Activated effector memory CD4-positive, alpha-beta T cell treated with Interleukin-2 at 50 U/mL for 16 hours (primary cell): ENCODE data around the gene TOR1AIP2.
"Not testable (repeated sequence)": the region's sequence is repeated elsewhere in the genome, so short reads cannot be mapped to it uniquely, and the experiment has no call there.

ENCODE experiments used
- DNase-seq: peaks from one replicate; pipeline ENCODE4 v3.0.0-alpha.2; 2020

The TOR1AIP2 gene

DNA sequence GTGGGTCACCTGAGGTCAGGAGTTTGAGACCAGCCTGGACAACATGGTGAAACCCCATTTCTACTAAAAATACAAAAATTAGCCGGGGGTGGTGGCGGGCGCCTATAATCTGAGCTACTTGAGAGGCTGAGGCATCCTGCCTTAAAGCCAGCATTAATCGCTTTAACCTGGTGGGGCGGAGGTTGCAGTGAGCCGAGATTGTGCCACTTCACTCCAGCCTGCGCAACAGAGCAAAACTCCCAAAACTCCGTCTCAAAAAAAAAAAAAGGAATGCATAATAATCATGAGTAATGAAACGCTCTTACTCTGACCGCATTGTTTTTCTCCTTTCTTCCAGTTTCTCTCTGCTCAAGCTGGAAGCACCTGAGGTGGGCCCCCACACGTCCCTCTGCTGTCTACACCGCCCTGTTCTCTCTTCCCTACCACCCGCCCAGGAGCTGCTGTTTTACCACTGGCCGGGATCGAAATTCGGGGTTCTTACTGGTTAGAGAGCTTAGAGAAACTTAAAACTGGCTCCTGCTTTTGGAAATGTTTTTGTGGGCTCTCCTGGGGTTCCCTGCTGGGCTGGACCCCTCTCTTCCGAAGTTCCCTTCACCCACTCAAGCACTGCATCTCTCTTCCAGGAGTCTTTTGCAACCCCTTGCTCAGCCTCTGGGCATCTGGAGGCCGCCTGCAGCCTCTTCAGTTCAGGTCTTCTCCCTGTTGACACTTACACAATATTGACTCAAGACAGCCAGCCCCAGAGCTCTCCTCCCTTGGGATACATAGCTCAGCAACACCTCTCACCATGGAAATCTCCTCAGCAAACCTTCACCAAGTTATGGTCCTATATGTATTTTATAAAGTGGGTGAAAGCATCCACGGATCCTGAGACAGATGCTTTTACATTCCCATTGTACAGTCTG is 72.1 kb downstream of the TOR1AIP2 start:
- DNase-seq, result no peak

DNA sequence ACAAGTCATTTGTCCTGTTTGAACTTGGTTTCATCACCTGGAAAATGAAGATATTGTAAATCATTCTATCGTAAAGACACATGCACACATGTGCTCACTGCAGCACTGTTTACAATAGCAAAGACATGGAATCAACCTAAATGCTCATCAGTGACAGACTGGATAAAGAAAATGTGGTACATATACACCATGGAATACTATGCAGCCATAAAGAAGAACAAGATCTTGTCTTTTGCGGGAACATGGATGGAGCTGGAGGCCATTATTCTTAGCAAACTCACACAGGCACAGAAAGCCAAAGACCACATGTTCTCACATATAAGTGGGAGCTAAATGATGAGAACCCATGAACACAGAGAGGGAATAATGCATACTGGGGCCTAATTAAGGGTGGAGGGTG is 73.2 kb downstream of the TOR1AIP2 start:
- DNase-seq, result not testable (repeated sequence)

DNA sequence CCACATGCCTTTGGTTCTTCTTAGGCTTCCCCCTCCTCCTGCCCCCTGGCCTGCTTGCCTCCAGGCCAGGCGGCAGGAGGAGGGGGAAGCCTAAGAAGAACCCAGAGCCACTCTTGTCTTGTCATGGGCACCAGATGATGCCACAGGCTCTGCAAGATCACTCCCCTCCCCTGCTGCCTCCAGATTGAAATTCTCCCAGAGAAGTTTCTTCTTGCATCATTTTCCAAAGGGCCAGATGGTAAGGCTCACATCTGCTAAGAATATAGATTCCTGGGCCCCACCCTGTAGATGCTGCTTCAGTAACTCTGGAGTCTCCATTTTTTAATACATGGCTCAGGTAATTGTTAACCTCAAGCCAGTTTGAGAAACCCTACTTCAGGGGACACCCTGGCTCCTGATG is 73.7 kb downstream of the TOR1AIP2 start:
- no peak for DNase-seq

DNA sequence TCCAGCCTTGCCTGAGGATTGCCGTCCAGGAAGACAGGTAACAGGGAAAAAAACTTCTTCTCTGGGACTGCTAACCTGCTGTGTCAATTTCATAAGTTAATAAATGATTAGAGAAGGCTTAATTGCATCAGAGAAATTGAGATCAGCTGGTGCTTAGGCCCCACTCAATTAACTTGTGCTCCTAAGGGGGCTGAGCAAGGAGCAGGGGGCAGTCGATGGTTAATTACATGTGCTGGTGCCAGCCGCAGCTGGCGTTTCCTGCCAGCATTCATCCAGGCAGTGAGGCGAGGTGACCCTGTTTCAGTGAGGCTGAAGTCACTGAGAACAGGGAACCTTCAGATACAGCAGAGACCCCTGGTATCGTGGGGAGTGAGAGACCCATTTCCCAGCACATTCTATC is 74.5 kb downstream of the TOR1AIP2 start:
- DNase-seq, result no peak

DNA sequence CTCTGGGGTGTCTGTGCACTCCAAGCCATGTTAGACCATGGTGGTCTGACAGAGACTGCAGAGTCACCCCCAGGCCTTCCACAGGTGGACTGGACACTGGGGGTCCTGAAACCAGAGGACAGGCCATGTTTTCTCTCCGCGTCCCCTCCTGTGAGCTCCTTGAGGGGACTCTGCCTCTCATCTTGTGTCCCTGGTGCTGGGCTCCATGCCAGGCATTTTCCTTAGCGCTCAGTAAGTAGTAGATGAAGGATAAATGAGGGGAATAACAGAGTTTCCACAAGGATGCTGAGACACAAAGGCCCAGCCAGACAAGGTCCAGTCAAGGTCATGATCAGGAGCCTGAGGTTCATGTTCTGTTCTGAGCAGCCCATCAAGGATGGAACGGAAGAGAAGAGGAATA is 77.1 kb downstream of the TOR1AIP2 start:
- DNase-seq, result no peak

DNA sequence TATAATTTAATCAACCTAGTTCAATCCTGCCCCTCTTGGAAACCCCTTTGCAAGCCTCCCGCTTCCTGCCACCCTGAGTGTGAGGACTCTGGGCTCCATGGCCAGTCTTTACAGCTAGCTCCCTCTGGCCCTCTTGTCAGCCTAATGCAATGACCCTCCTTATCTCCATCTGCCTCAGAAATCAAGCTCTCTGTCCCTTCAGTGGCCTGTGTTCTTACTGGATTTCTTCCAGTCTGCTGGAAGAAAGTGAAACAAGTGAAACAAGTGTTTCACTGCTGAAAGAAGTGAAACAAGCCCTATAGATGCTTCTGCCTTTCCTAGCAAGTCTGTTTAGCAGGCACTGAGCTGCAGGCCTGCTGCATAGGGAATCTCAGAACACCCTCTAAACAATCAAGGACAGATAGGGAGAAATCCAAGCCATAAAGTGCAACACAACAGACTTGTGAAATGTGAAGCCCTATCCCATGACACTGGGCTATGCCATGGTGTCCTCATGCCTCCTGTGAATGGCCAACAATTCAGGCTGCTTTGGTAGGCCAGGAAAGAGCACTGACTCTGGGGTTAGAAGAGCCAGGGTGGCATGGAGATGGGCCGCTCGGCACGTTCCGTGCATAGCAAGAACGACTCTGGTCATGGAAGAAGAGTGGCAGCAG is 78.6 kb downstream of the TOR1AIP2 start:
- DNase-seq, result no peak

DNA sequence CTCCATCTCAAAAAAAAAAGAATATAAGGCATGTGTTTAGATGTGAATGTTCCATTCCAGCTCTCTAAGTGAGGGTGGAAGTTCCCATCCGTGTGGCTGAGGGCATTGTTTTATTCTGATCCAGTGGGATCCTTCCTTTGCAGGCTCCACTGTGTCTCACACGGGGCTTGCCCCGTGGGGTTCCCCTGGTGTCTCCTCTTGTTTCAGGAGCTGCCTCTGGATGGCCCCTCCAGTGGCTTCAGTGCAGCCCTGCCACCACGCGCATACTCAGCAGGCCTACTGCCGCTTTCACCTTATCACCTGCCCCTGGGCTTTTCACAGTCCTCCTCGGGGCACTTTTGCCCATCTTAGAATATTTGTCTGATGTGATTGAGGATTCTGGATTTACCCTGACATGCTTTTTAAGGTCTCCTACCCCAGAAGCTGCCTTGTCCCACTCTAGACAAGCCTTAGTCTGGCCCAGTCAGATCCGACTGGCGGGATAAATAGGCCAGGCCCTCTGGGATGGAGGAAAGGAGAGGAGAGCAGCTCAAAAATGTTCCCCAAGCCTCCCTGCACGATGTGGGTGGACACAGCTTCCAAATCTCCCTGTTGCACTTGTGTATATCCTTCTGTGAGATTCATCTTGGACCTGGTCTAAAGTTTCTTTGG is 79.3 kb downstream of the TOR1AIP2 start:
- DNase-seq, result no peak

DNA sequence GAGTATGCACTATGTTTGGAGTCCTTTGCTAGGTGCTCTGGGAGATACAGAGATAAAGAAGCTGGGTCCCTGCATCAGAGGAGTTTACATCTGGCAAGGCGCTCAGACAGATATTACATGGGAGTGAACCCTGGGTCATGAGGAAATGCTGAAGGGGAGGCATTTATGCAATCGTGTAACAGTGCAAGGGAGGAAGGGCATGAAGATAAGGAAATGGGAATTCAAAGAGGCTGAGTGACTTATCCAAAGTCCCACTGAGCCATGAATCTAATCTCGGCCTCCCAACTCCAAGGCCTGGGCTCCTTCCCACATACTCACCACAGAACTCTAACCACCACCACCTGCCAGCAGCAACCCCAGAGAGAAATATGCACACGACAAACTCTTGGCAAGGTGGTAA is 82.9 kb downstream of the TOR1AIP2 start:
- DNase-seq, result no peak

DNA sequence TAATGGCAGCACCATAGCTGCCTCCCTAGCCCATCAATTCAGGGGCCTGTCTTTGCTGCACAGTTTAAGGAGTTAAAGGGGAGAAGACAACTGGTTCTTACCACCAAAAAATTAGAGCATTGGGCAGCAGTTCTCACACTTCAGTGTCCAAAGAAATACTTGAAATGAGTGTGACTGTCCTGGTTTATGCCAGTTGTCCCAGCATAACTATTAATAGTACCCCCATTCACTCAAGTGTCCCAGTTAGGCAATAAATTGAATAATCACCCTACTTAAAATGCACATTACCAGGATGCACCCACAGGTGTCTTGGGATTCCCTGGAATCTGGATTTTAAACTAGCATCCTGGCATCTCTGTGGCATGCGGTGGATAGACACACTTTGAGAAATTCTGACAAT is 83.5 kb downstream of the TOR1AIP2 start:
- DNase-seq, result no peak

DNA sequence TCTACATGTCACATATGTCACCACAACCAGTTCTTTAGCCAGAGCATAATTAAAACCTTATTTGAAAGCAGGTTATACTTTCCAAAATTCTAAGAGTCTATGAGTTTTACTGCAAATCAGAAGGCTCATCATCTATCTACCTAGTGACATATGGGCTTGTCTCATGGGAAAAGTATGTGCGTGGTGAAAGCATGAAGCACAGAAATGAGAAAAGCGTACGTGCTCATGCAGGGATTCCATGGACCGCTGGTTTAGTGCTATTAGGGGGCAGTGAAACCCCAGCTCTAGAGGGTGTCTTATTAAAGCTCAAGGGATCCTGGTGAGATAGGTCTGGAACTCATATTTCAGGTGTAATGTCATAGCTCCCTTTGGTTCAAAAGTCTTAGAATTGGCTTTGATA is 84.3 kb downstream of the TOR1AIP2 start:
- no peak for DNase-seq
